Activated CD4-positive, alpha-beta T cell treated with anti-CD3 and anti-CD28 coated beads for 1 hour (primary cell): ENCODE measurements around the gene TIPRL.
"Not testable (repeated sequence)": the region's sequence is repeated elsewhere in the genome, so short reads cannot be mapped to it uniquely, and the experiment has no call there.

ENCODE experiments used
- DNase-seq: peaks from one replicate; pipeline ENCODE4 v3.0.0-alpha.2; 2020

Gene TIPRL

GRCh38 chr1:168178638-168179437, at the start of gene TIPRL:
TSS of gene TIPRL (plus strand) at chr1:168178962. CDS start at chr1:168179078, 116 bp downstream.
- peak; percentile 88 for DNase-seq

DNA sequence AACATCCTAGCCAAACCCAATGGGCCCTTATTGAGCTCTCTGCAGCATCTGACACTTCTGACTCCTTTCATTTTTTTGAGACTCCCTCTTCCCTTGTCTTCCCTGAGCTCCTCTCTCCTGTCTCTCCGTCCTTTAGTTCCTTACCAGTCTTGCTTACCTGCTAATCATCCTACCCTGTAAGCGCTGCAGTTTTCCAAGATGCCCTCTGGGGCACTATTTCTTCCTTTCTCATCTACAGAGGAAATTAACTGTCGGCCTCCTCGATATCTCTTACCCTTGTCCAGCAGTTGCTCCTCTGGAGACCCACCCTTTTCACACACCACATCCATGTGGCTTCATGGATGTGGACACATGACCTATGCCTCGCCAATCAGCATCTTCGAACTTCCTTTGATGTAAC, 48.8 kb upstream of the TIPRL start:
- no peak for DNase-seq

DNA sequence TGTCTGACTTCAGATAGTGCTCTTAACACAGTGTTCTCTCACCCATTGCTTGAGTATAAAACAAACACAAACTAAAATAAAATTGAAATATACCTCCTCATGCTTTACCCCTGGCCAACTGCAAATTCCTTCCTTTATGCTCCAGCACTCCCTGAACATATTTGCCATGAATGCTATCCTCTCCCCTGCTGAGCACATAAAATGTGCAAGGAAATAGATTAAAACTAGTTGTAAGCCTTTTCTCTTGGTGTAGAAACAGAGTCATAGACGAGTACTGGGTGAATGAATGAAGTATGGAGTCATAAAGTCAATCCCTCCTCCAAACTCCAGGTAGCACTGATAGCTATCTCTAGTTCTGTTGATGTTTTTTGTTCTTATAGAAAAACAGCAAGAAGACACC, 44.6 kb upstream of the TIPRL start:
- DNase-seq = no peak

- DNase-seq = no peak
These were observed 44.1 kb upstream of the TIPRL start for GRCh38 chr1:168134642-168135041.

GRCh38 chr1:168135116-168135920, 43.4 kb upstream of the TIPRL start:
- no peak for DNase-seq

DNA sequence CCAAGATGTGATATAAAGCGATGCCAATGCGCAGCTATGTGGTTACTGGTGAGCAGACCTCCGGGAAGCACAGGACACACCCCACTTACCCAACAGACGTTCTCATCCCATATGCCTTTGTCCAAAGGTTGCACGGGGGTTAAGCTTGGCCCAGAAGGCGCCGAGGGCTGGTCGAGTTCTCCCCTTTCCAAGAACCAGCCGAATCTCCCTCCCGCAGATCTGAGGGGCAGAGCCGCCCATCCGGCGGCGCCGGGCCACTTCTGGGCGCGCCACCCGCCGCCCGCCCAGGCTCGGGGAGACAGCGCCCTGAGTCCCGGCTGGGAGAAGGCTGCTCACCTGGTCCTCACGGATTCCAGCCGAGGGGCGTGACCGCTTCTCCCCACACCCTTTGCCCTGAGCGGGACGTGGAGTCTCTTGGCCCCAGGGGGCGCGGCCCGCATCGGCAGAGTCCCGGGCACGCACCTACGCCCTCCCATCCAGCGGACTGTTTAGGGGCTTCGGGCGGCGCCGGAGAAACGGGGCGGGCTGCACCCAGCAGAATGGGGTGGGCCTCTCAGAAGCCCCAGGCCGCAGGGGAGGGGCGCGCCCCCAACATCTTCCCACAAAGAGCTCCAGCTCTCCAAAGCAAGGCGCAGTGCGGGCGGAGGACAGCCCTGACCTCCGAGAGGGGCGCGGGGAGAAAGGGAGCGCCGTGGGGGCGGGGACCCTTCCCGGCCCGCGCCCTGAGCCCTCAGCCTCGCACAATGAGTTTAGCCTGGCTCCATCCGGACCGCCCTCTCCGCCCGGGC, 42.6 kb upstream of the TIPRL start:
- no peak for DNase-seq

DNA sequence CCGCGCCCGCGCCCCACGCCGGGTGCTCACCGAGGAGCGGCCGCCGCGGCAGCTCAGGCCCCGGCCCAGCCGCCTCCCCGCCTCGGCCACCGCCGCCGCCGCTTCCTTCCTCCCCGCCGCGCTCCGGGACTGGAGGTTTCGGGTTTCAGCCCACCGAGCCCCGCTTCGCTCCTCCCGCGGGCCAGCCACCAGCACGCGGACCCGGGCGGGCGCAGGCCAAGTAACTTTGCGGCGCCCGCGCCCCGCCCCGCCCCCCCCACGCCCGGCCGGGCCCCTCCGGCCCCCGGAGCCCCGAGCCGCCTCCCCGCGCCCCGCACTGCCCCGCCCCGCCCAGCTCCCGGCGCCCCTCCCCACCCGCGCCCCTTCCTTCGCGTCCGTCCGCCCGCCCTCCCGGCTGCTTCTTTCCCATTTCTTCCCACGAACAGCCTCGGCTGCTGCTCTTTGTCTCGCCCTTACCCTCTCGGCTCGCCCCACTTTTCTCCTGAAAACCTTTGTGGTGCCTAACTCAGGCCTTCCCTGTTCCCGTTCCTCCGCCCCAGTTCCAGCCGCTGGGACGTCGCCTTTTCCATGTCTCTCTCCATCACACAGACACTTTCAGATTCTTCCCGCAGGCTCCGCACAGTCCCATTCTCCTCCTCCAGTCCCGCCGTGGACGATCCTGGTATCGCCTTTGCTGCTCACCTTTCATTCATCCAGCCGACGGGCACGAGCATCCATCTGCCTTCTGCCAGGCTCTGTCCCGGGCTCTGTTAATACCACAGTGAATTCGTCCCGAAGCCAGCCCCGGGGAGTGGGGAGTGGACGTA, 41.9 kb upstream of the TIPRL start, which contains the start of gene GPR161:
Gene GPR161 (minus strand): TSS at position 222 of the 806 bp plus-strand sequence. CDS start 32,080 bp downstream, outside the sequence.
- DNase-seq = no peak

DNA sequence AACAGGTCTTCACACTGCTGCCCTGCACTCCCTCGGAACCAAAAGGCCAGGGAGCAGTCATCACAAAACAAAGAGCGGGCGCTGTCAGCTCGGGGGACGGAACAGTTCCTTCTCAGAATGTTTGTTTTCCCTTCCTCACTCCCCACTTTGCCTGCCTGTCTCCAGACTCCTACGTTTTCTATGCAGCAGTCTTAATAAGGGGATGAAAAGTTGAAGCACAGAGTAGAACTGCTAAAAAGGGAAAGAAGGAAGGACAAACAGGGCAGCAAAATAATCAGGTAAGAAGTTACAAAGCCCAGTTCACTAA, 41.3 kb upstream of the TIPRL start:
- no peak for DNase-seq

DNA sequence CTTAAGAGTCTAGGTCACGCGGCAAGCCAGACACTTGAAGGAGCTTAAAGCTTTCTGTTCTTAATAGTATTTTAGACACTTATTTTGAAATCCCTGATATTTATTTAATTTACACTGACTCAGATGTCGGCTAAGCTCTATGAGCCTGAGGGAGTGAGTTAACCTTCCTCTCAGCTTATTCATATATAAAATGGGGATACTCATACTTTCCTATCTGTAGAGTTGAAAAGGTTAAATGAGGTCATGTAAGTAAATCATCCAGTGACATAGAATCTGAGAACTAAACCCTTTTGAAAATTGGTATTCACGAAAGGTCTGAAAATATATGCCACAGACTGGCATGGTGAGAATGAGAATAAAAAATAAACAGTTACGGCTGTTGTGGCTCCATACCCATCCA, 40.6 kb upstream of the TIPRL start:
- no peak for DNase-seq

- no peak for DNase-seq
These were observed 39.7 kb upstream of the TIPRL start for GRCh38 chr1:168139070-168139469.

- no peak for DNase-seq
These were observed 36.8 kb upstream of the TIPRL start for GRCh38 chr1:168141871-168142385.

DNA sequence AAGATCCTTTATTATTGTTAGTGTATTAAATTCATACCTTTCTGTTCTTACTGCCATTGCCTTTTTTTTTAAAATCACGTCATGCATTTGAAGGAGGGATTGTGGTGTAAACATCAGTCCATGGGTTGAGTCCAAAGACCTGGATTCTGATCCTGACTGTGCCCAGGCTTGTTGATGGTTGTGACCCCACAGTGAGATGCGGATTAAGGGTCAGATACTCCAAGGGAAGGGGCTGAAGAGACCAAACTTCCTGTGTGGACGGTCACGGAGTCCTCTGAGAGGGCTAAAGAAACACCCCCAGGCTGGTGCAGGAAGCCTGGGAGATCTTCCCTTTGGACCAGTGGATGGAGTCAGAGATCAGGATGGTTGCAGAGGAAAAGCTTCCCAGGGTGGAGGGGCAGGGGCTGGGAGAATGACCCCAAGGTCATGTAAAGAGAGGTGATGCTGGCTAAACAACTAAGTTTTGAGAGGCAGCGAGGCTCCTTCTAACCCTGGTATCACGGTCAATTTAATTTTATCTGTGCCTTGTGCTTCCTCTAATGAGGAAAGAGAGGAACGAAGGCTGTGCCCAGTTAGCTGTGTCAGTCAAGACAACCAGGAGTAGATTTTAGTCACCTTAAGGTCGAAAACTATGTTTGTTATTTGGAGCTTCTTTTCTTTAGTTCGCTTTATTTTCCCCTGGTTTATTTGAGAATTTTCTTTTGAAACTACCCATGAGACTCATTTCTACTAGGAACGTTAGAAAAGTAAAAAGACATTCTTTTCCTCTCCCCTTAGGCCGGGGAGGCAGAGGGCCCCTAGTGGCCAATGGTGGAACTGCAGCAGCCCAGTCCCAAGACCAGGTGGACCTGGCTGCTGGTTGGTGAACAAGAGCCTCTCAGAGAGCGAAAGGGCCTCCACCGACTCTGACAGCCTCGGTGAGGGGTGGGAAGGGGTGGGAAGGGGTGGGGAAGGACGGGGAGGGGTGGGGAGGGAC, 33.3 kb upstream of the TIPRL start:
- peak; percentile 71 for DNase-seq

- DNase-seq = no peak
These were observed 32.6 kb upstream of the TIPRL start for GRCh38 chr1:168146160-168146539.

DNA sequence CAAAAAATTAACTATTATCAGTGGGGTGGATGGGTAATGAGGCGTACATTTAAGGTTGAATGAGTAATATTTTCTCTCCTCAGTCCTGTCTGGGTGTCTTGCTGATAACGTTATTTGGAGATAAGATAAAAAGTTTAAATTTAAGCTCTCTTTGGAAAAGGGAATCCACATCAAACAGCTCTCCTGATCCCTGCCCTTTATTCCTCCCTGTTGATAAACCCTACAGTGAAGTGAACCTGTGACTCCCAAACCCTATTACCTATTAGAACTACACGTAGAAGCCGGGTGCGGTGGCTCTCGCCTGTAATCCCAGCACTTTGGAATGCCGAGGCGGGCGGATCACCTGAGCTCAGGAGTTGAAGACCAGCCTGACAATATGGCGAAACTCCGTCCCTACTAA, 32.1 kb upstream of the TIPRL start:
- DNase-seq = no peak

- DNase-seq = no peak
These were observed 29.8 kb upstream of the TIPRL start for GRCh38 chr1:168148916-168149315.

DNA sequence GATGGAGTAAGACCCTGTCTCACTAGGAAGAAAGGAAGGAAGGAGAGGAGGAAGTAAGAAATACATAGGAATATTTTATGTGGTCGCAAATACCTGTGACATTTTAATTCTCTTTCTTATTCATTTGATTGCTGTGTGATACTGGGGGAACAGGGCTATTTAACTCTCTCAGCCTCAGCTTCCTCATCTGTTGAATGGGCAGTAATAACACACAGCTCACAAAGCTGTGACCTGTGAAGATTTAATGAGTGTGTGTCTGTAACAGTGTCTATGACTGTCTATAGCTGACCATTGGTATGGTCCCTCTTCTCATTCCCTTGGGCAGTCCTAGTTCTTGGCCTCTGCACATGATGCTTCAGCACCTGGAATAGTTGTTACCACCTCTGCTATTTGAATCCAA, 28.5 kb upstream of the TIPRL start:
- no peak for DNase-seq

- DNase-seq = no peak
These were observed 26.8 kb upstream of the TIPRL start for GRCh38 chr1:168151935-168152334.

DNA sequence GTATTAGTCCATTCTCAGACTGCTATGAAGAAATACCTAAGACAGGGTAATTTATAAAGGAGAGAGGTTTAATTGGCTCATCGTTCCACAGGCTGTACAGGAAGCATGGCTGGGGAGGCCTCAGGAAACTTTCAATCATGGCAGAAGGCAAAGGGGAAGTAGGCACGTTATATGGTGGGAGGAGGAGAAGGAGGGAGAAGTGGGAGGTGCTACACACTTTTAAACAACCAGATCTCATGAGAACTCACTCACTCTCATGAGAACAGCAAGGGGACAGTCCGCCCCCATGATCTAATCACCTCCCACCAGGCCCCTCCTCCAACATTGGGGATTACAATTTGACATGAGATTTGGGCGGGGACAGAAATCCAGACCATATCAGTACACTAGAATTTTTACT, 24.1 kb upstream of the TIPRL start:
- DNase-seq = not testable (repeated sequence)

DNA sequence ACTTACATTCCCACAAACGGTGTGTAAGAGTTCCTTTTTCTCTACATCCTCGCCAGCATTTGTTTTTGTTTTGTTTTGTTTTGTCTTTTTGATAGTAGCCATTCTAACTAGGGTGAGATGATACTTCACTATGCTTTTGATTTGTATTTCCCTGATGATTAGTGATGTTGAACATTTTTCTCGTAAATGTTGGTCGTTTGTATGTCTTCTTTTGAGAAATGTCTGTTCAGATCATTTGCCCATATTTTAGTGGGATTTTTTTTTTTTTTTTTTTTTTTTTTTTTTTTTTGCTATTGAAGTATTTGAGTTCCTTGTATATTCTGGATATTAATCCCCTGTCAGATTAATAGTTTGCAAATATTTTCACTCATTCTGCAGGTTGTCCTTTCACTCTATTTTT, 22.9 kb upstream of the TIPRL start:
- DNase-seq = no peak

DNA sequence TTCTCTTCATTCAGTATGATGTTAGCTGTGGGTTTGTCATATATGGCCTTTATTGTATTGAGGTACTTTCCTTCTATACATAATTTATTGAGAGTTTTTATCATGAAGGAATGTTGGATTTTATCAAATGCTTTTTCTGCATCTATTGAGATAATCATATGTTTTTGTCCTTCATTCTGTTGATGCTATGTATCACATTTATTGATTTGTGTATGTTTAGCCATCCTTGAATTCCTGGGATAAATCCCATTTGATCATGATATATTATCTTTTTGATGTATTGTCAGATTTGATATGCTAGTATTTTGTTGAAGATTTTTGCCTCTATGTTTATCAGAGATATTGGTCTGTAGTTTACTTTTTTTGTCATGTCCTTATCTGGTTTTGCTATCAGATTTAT, 21.1 kb upstream of the TIPRL start:
- no peak for DNase-seq

GRCh38 chr1:168159251-168159650, 19.5 kb upstream of the TIPRL start:
- DNase-seq = no peak
